H1 (cell line): ENCODE data around the gene MAPK14. TPM values are rescaled to one million over a fixed set of nuclear protein-coding genes. Genes with fewer than 3 reads are reported as not detected.

Experiments
- CHD7 ChIP-seq: fragments of 300-600 bp; sonication (generic); IDR thresholded peaks from 2 replicates; pipeline ENCODE4 v1.7.1; 2012; ENCODE audit warnings: low read length, moderate library complexity, mild to moderate bottlenecking, inconsistent platforms; ENCODE audit not compliant: insufficient replicate concordance
- EZH2 ChIP-seq: fragments of 200-600 bp; sonication (generic); IDR thresholded peaks from 2 replicates; pipeline ENCODE4 v1.7.1; 2012; ENCODE audit warnings: low read depth, mild to moderate bottlenecking, moderate library complexity, low read length, inconsistent platforms; ENCODE audit not compliant: severe bottlenecking
- GTF2F1 ChIP-seq: IDR thresholded peaks from 2 replicates; pipeline ENCODE4 v1.6.1; 2012; ENCODE audit warnings: low read depth, low read length, improper control_type of control experiment, borderline replicate concordance
- POLR2AphosphoS5 ChIP-seq: IDR thresholded peaks from 2 replicates; pipeline ENCODE4 v1.6.1; 2011; ENCODE audit warnings: low read depth, low read length
- RXRA ChIP-seq: IDR thresholded peaks from 2 replicates; pipeline ENCODE4 v1.6.1; 2011; ENCODE audit warnings: low read depth, mild to moderate bottlenecking, low read length, moderate library complexity; ENCODE audit not compliant: insufficient read depth
- SP4 ChIP-seq: IDR thresholded peaks from 2 replicates; pipeline ENCODE4 v1.6.1; 2012; ENCODE audit warnings: low read length, inconsistent platforms
- polyA plus RNA-seq, 7 experiments: library from polyadenylated mRNA; depleted of rRNA in 3 of 7; stranded (reverse) in 5 of 7; unstranded in 2 of 7; fragments of >200 nt in 5 of 7; fragments of 200-250 nt in 2 of 7; gene quantifications; 1 replicate in 5 of 7; 2 replicates in 1 of 7; 4 replicates in 1 of 7; pipeline versions ENCODE4 v1.2.1 to v1.2.3, GENCODE V29; 2011 to 2013; ENCODE audit warnings: missing spikeins in 2 of 7, mixed read lengths in 2 of 7
- total RNA-seq: library from RNA; stranded (reverse); fragmentation: NEBNext Ultra II Directional; extraction: Animal tissue kit (Norgen Biotek cat#: 25700); gene quantifications from 2 replicates; pipeline ENCODE4 v1.2.1, GENCODE V29; 2021

The MAPK14 gene
- total and polyA plus RNA-seq, 2 of the 8 experiments (the other 6 are each of a cell fraction or from before 2014, with no cell fraction given) = 18.1 to 39.3 TPM

DNA sequence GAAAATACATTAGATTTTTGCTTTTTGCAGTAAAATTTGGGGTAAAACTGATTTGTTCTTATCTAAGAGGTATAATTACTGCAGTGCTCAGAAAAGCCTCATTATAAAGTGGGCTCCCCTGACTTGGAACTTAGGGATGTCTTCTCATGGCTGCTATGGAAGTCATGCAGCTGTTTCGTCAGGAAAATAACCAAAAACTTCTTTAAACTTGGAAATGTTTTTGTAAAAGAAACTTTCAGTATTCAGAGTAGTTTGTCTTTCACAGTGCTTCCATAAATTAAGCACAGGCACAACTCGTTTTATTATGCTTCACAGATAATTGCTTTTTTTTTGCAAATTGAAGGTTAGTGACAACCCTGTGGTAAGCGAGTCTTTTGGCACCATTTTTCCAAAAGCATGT lies 6.8 kb downstream of the MAPK14 start (continued):
- no peak for TF ChIP-seq CHD7
- TF ChIP-seq GTF2F1 = no peak
- TF ChIP-seq EZH2 = no peak
- no peak for TF ChIP-seq RXRA
- TF ChIP-seq SP4 = no peak
- TF ChIP-seq POLR2AphosphoS5 = no peak
- TF ChIP-seq, all 59 proteins: peak for 0
